ENCODE measurements around the gene PARP6.

DNA sequence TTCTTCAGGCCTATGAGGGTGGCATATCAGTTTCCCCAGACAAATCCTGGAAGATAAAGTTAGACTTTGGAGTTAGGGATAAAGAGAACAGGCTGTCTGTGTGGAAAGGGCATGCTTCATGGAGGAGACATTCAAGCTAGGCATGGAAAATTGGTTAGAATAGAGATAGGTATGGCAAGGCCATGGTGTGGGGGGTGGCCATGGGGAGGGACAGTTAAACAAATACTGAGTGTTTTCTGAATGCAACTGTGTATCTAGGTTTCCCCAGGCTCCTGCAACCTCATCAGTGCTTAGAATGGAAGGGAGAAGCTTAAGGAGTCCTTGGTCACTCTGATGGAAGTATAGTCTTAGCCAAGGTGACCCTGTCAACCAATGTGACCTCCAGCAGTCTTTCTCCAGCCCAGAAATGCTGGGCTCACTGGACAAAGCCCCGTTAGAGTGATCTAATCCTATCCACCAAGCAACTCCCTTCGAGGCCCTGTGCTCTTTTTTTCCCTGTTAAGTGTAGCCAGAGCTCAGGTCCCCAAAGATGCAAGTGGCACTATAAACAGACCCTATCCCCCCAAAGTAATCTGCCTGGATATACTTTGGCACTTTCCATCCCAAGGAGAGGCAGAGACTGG, 35.9 kb downstream of the PARP6 start:
- TF ChIP-seq, protein P1, sequence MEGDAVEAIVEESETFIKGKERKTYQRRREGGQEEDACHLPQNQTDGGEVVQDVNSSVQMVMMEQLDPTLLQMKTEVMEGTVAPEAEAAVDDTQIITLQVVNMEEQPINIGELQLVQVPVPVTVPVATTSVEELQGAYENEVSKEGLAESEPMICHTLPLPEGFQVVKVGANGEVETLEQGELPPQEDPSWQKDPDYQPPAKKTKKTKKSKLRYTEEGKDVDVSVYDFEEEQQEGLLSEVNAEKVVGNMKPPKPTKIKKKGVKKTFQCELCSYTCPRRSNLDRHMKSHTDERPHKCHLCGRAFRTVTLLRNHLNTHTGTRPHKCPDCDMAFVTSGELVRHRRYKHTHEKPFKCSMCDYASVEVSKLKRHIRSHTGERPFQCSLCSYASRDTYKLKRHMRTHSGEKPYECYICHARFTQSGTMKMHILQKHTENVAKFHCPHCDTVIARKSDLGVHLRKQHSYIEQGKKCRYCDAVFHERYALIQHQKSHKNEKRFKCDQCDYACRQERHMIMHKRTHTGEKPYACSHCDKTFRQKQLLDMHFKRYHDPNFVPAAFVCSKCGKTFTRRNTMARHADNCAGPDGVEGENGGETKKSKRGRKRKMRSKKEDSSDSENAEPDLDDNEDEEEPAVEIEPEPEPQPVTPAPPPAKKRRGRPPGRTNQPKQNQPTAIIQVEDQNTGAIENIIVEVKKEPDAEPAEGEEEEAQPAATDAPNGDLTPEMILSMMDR (IDR thresholded peaks at IDR 0.05; ENCODE audit: poor library complexity, severe bottlenecking): no peak
- TF ChIP-seq RAD21 (conservative IDR thresholded peaks at IDR 0.05): no peak
- no peak for TF ChIP-seq POLR2AphosphoS5 (IDR thresholded peaks at IDR 0.05)
- no peak for TF ChIP-seq EZH2 (IDR thresholded peaks at IDR 0.05; ENCODE audit: borderline replicate concordance, insufficient read depth, low read length, poor library complexity, severe bottlenecking)
- TF ChIP-seq, protein P2, sequence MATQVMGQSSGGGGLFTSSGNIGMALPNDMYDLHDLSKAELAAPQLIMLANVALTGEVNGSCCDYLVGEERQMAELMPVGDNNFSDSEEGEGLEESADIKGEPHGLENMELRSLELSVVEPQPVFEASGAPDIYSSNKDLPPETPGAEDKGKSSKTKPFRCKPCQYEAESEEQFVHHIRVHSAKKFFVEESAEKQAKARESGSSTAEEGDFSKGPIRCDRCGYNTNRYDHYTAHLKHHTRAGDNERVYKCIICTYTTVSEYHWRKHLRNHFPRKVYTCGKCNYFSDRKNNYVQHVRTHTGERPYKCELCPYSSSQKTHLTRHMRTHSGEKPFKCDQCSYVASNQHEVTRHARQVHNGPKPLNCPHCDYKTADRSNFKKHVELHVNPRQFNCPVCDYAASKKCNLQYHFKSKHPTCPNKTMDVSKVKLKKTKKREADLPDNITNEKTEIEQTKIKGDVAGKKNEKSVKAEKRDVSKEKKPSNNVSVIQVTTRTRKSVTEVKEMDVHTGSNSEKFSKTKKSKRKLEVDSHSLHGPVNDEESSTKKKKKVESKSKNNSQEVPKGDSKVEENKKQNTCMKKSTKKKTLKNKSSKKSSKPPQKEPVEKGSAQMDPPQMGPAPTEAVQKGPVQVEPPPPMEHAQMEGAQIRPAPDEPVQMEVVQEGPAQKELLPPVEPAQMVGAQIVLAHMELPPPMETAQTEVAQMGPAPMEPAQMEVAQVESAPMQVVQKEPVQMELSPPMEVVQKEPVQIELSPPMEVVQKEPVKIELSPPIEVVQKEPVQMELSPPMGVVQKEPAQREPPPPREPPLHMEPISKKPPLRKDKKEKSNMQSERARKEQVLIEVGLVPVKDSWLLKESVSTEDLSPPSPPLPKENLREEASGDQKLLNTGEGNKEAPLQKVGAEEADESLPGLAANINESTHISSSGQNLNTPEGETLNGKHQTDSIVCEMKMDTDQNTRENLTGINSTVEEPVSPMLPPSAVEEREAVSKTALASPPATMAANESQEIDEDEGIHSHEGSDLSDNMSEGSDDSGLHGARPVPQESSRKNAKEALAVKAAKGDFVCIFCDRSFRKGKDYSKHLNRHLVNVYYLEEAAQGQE (IDR thresholded peaks at IDR 0.05; ENCODE audit: borderline replicate concordance): no peak
- no peak for TF ChIP-seq EP300 (conservative IDR thresholded peaks at IDR 0.05; ENCODE audit: poor library complexity, severe bottlenecking)

Measured in neural cell (in vitro differentiated cells).